Keratinocyte (primary cell): ENCODE results near the gene TMEM161A. TPM values are rescaled to one million over a fixed set of nuclear protein-coding genes. Genes with fewer than 3 reads are reported as not detected.

ENCODE experiments used
- DNase-seq: peaks from one replicate; pipeline ENCODE4 v3.0.0-alpha.2; 2011; ENCODE audit warnings: low read depth, missing footprints, low spot score
- FAIRE-seq: peaks from 2 replicates; lab custom pipeline; 2011; peaks lifted over from hg19 to GRCh38; lab: Jason Lieb, UNC
- H2AFZ ChIP-seq: 2 replicates; pipeline ENCODE4 v1.6.0; 2012; ENCODE audit warnings: low read length, control low read depth, inconsistent platforms; ENCODE audit not compliant: control insufficient read depth
- H3K27ac ChIP-seq: 2 replicates; pipeline ENCODE4 v1.5.1; 2011; ENCODE audit warnings: low read length; ENCODE audit not compliant: control insufficient read depth, insufficient read depth
- H3K27me3 ChIP-seq: 3 replicates; pipeline ENCODE4 v1.6.0; 2011; ENCODE audit warnings: low read length; ENCODE audit not compliant: control insufficient read depth, insufficient read depth; ENCODE audit errors: extremely low read depth
- H3K36me3 ChIP-seq, 2 experiments: 2 replicates in 1 of 2; 3 replicates in 1 of 2; pipeline ENCODE4 v1.5.1; 2011; ENCODE audit warnings: low read length in 2 of 2, mild to moderate bottlenecking in 1 of 2; ENCODE audit not compliant: control insufficient read depth in 2 of 2, insufficient read depth in 2 of 2; ENCODE audit errors: extremely low read depth in 1 of 2
- H3K4me1 ChIP-seq: 3 replicates; pipeline ENCODE4 v1.5.1; 2011; ENCODE audit warnings: low read length; ENCODE audit not compliant: control insufficient read depth, insufficient read depth; ENCODE audit errors: extremely low read depth
- H3K4me2 ChIP-seq: 3 replicates; pipeline ENCODE4 v1.6.0; 2011; ENCODE audit warnings: low read depth, low read length; ENCODE audit not compliant: control insufficient read depth, insufficient read depth; ENCODE audit errors: extremely low read depth
- H3K4me3 ChIP-seq, 3 experiments: fragments of 200-600 bp in 1 of 3; sonication (generic) in 1 of 3; 2 replicates in 2 of 3; 3 replicates in 1 of 3; pipeline ENCODE4 v1.5.1; 2011 to 2016; ENCODE audit warnings: low read length in 3 of 3, mild to moderate bottlenecking in 3 of 3, control low read depth in 2 of 3, inconsistent platforms in 1 of 3, low read depth in 1 of 3, mixed read lengths in 1 of 3, mixed run types in 1 of 3, moderate library complexity in 1 of 3; ENCODE audit not compliant: control insufficient read depth in 2 of 3, insufficient read depth in 2 of 3; ENCODE audit errors: extremely low read depth in 1 of 3
- H3K79me2 ChIP-seq: 2 replicates; pipeline ENCODE4 v1.6.0; 2012; ENCODE audit warnings: low read length; ENCODE audit not compliant: control insufficient read depth, insufficient read depth
- H3K9ac ChIP-seq: 3 replicates; pipeline ENCODE4 v1.6.0; 2011; ENCODE audit warnings: low read length; ENCODE audit not compliant: control insufficient read depth, insufficient read depth; ENCODE audit errors: extremely low read depth
- H3K9me1 ChIP-seq: 3 replicates; pipeline ENCODE4 v1.6.0; 2011; ENCODE audit warnings: low read length; ENCODE audit not compliant: control insufficient read depth, insufficient read depth; ENCODE audit errors: extremely low read depth
- H3K9me3 ChIP-seq: 2 replicates; pipeline ENCODE4 v1.5.1; 2012; ENCODE audit warnings: low read depth, low read length; ENCODE audit not compliant: control insufficient read depth
- H4K20me1 ChIP-seq: 3 replicates; pipeline ENCODE4 v1.6.0; 2011; ENCODE audit warnings: low read length; ENCODE audit not compliant: control insufficient read depth, insufficient read depth; ENCODE audit errors: extremely low read depth
- EZH2 ChIP-seq: IDR thresholded peaks from one replicate; pipeline ENCODE4 v1.6.1; 2012; ENCODE audit warnings: inconsistent platforms, mild to moderate bottlenecking, low read length, moderate library complexity
- dilution Hi-C: fragments of 300-500 bp; cut with MboI; formaldehyde crosslinking; loops from one replicate; pipeline ENCODE4 v1.7.0; 2020; ENCODE audit warnings: low sequenced_read_pairs; ENCODE audit not compliant: extremely low pct_ligation_motif_present
- polyA plus RNA-seq, 5 experiments: library from polyadenylated mRNA; depleted of rRNA in 3 of 5; stranded (reverse) in 3 of 5; stranded (forward) in 1 of 5; unstranded in 1 of 5; fragments of >200 nt; gene quantifications; 1 replicate in 1 of 5; 2 replicates in 3 of 5; 3 replicates in 1 of 5; pipeline versions ENCODE4 v1.2.1 to v1.2.3, GENCODE V29; 2011 to 2012; ENCODE audit warnings: missing spikeins in 2 of 5, low read depth in 1 of 5, low replicate concordance in 1 of 5
- TF ChIP-seq, protein P1 (sequence below), 3 experiments: IDR thresholded peaks in 1 of 3; conservative IDR thresholded peaks in 1 of 3; optimal IDR thresholded peaks in 1 of 3; 2 replicates in 2 of 3; 3 replicates in 1 of 3; pipeline versions ENCODE3 to v1.5.1; 2011; ENCODE audit warnings: low read length in 3 of 3, mild to moderate bottlenecking in 3 of 3, moderate library complexity in 2 of 3, control low read depth in 1 of 3, inconsistent platforms in 1 of 3; ENCODE audit not compliant: insufficient read depth in 2 of 3; ENCODE audit errors: extremely low read depth in 1 of 3

Gene TMEM161A
- polyA plus RNA-seq, 1 donor (not counting 4 experiments of a cell fraction or from before 2014, with no cell fraction given) = 18.0 TPM

DNA sequence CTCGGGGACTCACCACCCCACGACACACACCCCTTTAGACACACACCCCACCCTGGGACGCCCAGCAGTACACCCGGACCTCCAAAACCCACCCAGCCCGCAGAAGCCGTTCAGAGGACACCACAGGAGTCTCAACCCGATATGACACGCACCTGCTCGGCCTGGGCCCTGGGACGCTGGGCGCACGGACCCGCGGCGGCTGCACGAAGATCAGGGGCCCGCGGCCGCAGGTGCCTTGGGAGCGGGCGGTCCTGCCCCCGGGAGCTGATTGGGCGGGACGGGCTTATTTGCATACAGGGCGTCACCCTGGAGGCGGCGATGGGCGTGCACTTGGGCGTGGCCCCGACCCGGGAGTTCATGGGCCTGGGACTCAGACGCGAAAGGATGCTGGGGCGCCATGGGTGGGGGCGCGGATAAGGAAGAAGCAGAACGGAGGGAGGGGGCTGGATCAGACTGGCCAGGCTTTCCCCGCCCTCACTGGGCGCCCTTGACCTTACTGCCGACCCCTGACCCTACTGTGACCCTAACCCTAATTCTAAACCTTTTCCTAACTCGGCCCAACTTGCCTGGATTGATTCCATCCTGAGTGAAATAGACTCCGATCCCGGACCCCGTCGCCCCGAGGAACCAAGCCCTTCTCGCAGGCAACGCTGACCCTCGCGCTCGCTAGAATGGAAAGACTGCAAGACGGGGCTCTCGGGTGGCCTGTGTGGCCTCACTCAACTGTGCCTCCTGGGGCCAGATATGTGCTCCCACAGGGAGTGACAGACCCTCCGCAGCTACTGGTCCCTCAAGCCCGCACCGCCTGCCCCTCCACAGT is 32.0 kb upstream of the TMEM161A start, which contains the start of gene MEF2B:
TSS of gene MEF2B (minus strand) at position 211 of the 820 bp plus-strand sequence. CDS start 19,528 bp downstream, outside the sequence.
- Histone ChIP-seq H3K4me3 (no peak within 1 kb of the TSS), H3K4me1 (no peaks in the 10 kb centered on the region), H2AFZ (no peak within 1 kb of the TSS), H3K4me2 (peak within 1 kb of the TSS; percentile 62), H4K20me1 (peaks cover 5% of the 10 kb centered on the region), H3K9me3 (no peaks in the 10 kb centered on the region), H3K9ac (no peak within 1 kb of the TSS), H3K27ac (no peak within 1 kb of the TSS), H3K27me3 (no peaks in the 10 kb centered on the region), H3K79me2 (no peaks in the 10 kb centered on the region), H3K36me3 (no peaks in the 10 kb centered on the region), H3K9me1 (no peaks in the 10 kb centered on the region)
- FAIRE-seq (no peak), DNase-seq (no peak)
- dilution Hi-C loops = no loop called here
- TF ChIP-seq, protein P1, sequence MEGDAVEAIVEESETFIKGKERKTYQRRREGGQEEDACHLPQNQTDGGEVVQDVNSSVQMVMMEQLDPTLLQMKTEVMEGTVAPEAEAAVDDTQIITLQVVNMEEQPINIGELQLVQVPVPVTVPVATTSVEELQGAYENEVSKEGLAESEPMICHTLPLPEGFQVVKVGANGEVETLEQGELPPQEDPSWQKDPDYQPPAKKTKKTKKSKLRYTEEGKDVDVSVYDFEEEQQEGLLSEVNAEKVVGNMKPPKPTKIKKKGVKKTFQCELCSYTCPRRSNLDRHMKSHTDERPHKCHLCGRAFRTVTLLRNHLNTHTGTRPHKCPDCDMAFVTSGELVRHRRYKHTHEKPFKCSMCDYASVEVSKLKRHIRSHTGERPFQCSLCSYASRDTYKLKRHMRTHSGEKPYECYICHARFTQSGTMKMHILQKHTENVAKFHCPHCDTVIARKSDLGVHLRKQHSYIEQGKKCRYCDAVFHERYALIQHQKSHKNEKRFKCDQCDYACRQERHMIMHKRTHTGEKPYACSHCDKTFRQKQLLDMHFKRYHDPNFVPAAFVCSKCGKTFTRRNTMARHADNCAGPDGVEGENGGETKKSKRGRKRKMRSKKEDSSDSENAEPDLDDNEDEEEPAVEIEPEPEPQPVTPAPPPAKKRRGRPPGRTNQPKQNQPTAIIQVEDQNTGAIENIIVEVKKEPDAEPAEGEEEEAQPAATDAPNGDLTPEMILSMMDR (optimal IDR thresholded peaks at IDR 0.05 in 1 of 3, IDR thresholded peaks at IDR 0.05 in 1 of 3, conservative IDR thresholded peaks at IDR 0.05 in 1 of 3; ENCODE audit: extremely low read depth in 1 of 3, insufficient read depth in 2 of 3, low read length in 3 of 3) = no peak
- no peak for TF ChIP-seq EZH2

DNA sequence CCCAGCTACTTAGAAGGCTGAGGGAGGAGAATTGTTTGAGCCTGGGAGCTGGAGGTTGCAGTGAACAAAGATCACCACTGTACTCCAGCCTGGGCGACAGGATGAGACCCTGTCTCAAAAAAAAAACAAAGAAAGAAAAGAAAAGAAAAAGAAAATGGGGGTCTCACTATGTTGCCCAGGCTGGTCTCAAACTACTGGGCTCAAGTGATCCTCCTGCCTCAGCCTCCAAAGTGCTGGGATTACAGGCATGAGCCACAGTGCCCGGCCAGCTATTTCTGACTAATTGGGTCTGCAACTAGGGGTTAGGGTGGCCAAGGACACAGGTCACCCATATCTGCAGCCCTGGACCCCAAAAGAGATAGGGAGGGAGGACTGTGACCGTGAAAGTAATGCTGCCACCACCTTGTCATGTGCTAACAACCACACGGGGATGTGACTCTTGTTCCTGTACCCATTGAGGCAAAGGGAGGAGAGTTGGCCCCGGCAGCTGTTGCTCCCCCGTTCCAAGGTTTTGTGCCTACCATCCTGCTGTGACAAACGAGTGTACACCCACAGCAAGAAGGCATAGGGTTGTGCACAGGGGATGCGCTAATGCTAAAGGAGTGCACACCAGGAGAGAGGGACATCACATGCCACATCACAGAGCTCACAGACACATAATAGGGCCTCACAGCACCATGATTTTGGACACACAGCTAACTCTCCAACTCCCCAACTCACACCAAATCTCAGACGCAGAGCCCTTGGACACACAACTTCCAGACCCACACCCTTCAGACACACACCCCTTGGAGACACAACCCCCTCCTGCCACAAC is 31.2 kb upstream of the TMEM161A start:
- Histone ChIP-seq H2AFZ (no peak overlapping the region), H3K9me1 (no peaks in the 10 kb centered on the region), H3K36me3 (no peaks in the 10 kb centered on the region), H3K79me2 (no peaks in the 10 kb centered on the region), H3K4me3 (no peak overlapping the region), H3K27me3 (no peaks in the 10 kb centered on the region), H4K20me1 (peaks cover 5% of the 10 kb centered on the region), H3K9ac (no peak overlapping the region), H3K27ac (no peak overlapping the region), H3K4me2 (peak overlapping the region; percentile 62), H3K4me1 (no peaks in the 10 kb centered on the region), H3K9me3 (no peaks in the 10 kb centered on the region)
- dilution Hi-C loops = no loop called here
- FAIRE-seq (no peak), DNase-seq (no peak)
- TF ChIP-seq EZH2 = no peak
- TF ChIP-seq, protein P1 (optimal IDR thresholded peaks at IDR 0.05 in 1 of 3, IDR thresholded peaks at IDR 0.05 in 1 of 3, conservative IDR thresholded peaks at IDR 0.05 in 1 of 3; ENCODE audit: extremely low read depth in 1 of 3, insufficient read depth in 2 of 3, low read length in 3 of 3) = no peak
